Lower leg skin (tissue), 3 donors: ENCODE measurements around the gene HLA-DMA.
A peak's percentile ranks its signal among the peaks of the same experiment; 100 is the strongest.

Experiments
- CTCF ChIP-seq, 3 donors: fragments of 450-650 bp; IDR thresholded peaks; one replicate each; pipeline ENCODE4 v1.5.1; 2016; ENCODE audit warnings: antibody characterized with exemption in 3 of 3, mild to moderate bottlenecking in 3 of 3, moderate library complexity in 2 of 3
- POLR2A ChIP-seq, 2 donors: fragments of 450-650 bp; IDR thresholded peaks; one replicate each; pipeline ENCODE4 v1.6.1; 2016 to 2017; ENCODE audit warnings: antibody characterized with exemption in 2 of 2, mild to moderate bottlenecking in 1 of 2, moderate library complexity in 1 of 2

GRCh38 chr6:32952817-32953739 lies at the start of gene HLA-DMA:
- peak in 1 of 3 donors; percentile 66 for TF ChIP-seq CTCF (IDR thresholded peaks at IDR 0.05)
- TF ChIP-seq POLR2A (IDR thresholded peaks at IDR 0.05) = no peak
